Measurements from ENCODE around the gene FOXN3.

DNA sequence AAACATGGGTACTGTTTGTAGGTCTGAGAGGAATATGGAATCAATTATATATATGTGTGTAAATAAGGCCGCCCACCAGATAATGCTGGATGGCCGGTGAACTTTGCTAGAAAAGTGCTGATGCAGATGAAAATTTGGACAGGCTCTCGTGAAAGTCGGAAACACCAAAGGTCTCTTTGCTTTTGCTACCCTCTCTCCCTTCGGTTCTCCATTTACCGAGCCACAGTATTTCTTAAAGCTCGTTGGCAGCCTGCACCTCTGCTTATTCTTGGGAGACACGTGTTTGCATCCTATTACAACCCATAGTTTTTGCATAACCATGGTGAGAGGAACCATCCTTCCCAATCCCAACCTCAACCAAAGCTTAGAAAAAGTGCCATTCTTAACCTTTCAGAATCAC, 109.6 kb downstream of the FOXN3 start:
- TF ChIP-seq, protein P1, sequence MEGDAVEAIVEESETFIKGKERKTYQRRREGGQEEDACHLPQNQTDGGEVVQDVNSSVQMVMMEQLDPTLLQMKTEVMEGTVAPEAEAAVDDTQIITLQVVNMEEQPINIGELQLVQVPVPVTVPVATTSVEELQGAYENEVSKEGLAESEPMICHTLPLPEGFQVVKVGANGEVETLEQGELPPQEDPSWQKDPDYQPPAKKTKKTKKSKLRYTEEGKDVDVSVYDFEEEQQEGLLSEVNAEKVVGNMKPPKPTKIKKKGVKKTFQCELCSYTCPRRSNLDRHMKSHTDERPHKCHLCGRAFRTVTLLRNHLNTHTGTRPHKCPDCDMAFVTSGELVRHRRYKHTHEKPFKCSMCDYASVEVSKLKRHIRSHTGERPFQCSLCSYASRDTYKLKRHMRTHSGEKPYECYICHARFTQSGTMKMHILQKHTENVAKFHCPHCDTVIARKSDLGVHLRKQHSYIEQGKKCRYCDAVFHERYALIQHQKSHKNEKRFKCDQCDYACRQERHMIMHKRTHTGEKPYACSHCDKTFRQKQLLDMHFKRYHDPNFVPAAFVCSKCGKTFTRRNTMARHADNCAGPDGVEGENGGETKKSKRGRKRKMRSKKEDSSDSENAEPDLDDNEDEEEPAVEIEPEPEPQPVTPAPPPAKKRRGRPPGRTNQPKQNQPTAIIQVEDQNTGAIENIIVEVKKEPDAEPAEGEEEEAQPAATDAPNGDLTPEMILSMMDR (IDR thresholded peaks at IDR 0.05; ENCODE audit: low read depth, low read length) = no peak
- no peak for TF ChIP-seq EZH2phosphoT487 (IDR thresholded peaks at IDR 0.05; ENCODE audit: low read depth)

Data from OCI-LY3 (cell line).